Right lobe of liver (tissue), 4 donors: Measurements from ENCODE around the gene PSD.

ENCODE experiments used
- CTCF ChIP-seq, 4 donors: fragments of 200-600 bp in 3 of 4; fragments of 450-650 bp in 1 of 4; IDR thresholded peaks; one replicate each; pipeline versions ENCODE4 v1.5.1 to v1.8.0; 2016 to 2022; ENCODE audit warnings: antibody characterized with exemption in 4 of 4, mild to moderate bottlenecking in 2 of 4
- POLR2A ChIP-seq: fragments of 450-650 bp; IDR thresholded peaks from one replicate; pipeline ENCODE4 v1.6.1; 2017; ENCODE audit warnings: antibody characterized with exemption, mild to moderate bottlenecking
- donor health status: DM: no; HTN: no; CAD: no.
- donor health status: DM: no; HTN: no; CAD: no.
- donor health status: DM: no; HTN: yes; CAD: no.

GRCh38 chr10:102389894-102390293 lies 28.7 kb downstream of the PSD start:
- TF ChIP-seq CTCF (IDR thresholded peaks at IDR 0.05), result no peak
- no peak for TF ChIP-seq POLR2A
